ENCODE data around the gene USP21.
"Not testable (repeated sequence)": the region's sequence is repeated elsewhere in the genome, so short reads cannot be mapped to it uniquely, and the experiment has no call there.

USP21 gene

GRCh38 chr1:161159087-161159912 is at the start of gene USP21:
TSS of gene USP21 (plus strand) at chr1:161159500. CDS start at chr1:161160641, 1,141 bp downstream.
- DNase-seq, result peak; percentile 91

GRCh38 chr1:161111117-161111516 is 48.2 kb upstream of the USP21 start:
- no peak for DNase-seq

- DNase-seq, result no peak
Measured at GRCh38 chr1:161111527-161111926, 47.8 kb upstream of the USP21 start.

GRCh38 chr1:161113915-161114314 is 45.4 kb upstream of the USP21 start:
- DNase-seq, result no peak

GRCh38 chr1:161114556-161114955 is 44.7 kb upstream of the USP21 start:
- DNase-seq, result no peak

GRCh38 chr1:161115132-161115711 is 44.1 kb upstream of the USP21 start:
- DNase-seq, result no peak

- not testable (repeated sequence) for DNase-seq
Measured at GRCh38 chr1:161115961-161116360, 43.3 kb upstream of the USP21 start.

- peak; percentile 71 for DNase-seq
Measured at GRCh38 chr1:161117759-161118581, 41.3 kb upstream of the USP21 start, which contains the start of the genes NIT1 and PFDN2. TSS of gene NIT1 (plus strand) at chr1:161118105. CDS start at chr1:161118177, 72 bp downstream. TSS of gene PFDN2 (minus strand) at chr1:161118037. CDS start at chr1:161118026, 11 bp downstream.

GRCh38 chr1:161119092-161119903 is 40.0 kb upstream of the USP21 start:
- no peak for DNase-seq

GRCh38 chr1:161121042-161121650 is 38.2 kb upstream of the USP21 start:
- no peak for DNase-seq

GRCh38 chr1:161121834-161122233 is 37.5 kb upstream of the USP21 start:
- no peak for DNase-seq

- DNase-seq, result no peak
Measured at GRCh38 chr1:161122967-161123366, 36.3 kb upstream of the USP21 start.

- no peak for DNase-seq
Measured at GRCh38 chr1:161127649-161128048, 31.7 kb upstream of the USP21 start.

- DNase-seq, result no peak
Measured at GRCh38 chr1:161128591-161129420, 30.5 kb upstream of the USP21 start.

- DNase-seq, result no peak
Measured at GRCh38 chr1:161130266-161130665, 29.0 kb upstream of the USP21 start.

GRCh38 chr1:161131523-161132409 is 27.5 kb upstream of the USP21 start:
- DNase-seq, result no peak

GRCh38 chr1:161132410-161133219 is 26.7 kb upstream of the USP21 start, which contains the start of gene DEDD:
TSS of gene DEDD (minus strand) at chr1:161132667. CDS start at chr1:161124462, 8,205 bp downstream.
- peak; percentile 96 for DNase-seq

- no peak for DNase-seq
Measured at GRCh38 chr1:161133220-161133740, 26.0 kb upstream of the USP21 start.

GRCh38 chr1:161137881-161138280 is 21.4 kb upstream of the USP21 start:
- no peak for DNase-seq
